Putamen (tissue), 1 donor: ENCODE measurements around the gene TUBB4B.

Experiments
- DNase-seq: peaks from one replicate; pipeline ENCODE4 v3.0.0-alpha.2; 2016; ENCODE audit warnings: low spot score

Gene TUBB4B

DNA sequence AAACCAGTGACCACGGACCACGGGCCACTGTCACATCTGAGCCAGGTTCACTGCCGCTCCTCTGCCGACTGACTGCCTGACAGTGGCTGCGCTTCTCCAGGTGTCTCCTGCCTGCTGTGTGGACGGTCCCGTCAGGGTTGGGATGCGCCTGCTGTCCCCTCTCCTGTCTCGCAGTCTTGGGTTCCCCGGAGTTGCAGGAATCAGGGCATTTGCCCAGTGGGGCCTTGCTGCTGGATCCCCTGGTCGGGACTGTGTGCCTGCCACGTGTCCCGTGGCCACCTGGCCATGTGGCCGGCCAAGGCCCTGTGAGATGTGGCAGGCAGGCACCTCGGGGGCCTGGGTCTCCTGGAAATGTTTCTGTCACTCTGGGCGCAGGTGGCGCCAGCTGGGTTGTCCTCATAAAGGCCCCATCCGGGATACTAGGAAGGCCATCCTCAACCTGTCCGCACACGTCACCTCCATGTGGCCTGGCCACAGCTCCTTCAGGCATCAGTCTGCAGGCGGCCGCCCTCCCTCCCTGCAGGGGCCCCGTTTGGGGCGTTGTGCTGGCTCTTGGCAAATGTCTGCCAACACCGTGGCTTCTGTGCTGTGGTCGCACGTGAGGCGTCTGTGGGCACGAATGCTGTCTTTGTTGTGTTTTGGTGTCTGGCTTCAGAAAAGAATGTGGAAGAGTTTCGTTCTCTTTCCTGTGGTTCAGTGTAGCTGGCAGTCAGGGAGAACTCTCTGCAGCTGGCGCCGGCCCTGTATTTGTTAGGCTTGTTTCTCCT, 30.0 kb downstream of the TUBB4B start:
- no peak for DNase-seq

DNA sequence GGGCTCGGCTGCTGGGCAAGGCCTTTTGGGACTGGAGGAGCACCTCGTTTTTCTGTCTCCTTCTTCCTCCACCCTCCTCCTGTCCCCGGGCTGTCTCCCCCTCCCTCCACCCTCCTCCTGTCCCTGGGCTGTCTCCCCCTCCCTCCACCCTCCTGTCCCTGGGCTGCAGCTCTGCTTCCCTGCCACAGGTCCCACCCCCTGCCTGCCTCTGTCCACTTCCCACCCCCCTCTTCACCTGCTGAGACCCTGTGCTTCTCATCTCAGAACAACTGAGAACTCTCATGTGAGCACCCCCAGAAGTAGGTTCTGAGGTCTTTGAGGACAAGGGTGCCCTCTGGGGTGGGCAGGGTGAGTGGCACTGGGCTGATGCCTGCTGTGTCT, 30.6 kb downstream of the TUBB4B start:
- DNase-seq: no peak

DNA sequence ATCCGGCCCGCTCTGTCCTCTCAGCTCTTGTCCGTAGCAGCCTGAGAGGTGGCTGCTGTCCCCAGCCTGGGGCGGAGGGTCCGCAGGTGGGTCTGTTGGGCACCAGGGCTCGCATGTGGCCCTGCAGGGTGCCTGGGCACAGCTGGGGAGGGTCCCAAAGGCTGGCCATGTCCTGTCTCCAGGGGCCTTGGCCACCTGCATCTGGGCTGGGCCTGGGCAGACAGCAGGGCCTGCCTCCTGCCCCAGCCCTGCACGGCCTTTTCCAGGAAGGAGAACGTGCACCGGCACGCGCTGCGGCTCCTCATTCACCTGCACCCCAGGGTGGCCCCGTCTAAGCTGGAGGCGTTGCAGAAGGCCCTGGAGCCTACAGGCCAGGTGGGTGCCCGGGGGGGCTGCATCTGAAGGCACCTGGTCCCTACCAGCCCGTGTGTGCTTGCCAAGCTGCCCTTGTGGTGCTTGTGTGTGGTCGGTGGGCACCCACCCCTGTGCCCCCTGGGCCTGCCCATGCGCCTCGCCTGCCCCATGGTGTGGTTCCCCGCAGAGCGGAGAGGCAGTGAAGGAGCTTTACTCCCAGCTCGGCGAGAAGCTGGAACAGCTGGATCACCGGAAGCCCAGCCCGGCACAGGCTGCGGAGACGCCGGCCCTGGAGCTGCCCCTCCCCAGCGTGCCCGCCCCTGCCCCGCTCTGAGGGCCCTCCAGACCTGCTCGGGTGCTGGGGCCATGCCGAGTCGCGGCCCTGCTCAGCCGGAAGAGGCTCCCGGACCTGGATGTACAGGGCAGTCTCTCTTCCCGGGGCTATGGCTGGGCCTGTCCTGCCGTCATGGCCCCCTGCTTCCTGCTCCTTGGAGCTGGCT, 31.4 kb downstream of the TUBB4B start:
- DNase-seq: no peak

DNA sequence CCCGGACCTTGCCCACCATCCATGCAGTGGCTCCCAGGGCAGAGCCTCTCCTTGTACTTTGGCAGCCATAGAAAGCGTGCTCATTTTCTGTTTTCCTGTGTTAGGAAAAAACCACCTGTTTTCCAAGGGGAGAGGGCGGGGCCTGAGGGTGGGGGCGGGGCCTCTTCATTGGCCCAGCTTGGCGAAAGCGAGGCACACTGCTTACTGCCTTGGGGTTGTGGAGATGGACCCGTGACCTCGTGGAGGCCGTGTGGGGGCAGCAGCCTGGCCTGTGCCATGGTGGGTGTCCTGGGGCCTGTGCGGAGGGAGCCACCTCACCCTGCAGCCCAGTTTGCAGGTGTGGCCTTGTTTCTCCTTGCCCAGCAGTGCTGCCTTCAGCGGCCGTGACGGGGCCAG, 32.0 kb downstream of the TUBB4B start:
- DNase-seq: no peak

DNA sequence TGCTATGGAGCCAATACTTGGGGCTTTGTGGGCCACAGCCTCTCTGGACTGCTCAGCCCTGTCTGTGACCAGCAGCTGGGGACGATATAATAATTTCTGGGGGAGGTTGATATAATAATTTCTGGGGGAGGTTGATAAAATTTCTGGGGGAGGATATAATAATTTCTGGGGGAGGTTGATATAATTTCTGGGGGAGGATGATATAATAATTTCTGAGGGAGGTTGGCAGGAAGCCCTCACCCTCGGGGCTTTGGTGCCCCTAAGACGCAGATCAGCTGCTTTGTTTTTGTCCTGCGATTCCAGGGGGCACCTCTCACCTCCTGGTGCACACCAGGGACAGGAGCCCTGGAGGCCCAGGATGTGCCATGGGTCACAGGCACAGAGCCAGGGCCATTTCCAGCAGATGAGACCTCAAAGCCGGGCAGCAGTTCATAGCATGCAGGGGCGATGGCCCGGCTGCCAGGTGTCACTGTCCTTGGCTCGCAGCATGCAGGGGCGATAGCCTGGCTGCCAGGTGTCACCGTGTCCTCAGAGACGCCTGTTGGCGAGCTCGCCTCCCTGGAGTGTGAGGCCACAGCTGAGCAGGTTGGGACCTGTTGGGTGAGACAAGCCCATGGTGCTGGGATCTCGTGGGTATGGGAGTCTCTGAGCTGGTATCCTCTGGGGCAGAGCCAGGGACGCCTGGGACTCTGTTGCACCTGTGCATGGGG, 32.7 kb downstream of the TUBB4B start:
- no peak for DNase-seq

DNA sequence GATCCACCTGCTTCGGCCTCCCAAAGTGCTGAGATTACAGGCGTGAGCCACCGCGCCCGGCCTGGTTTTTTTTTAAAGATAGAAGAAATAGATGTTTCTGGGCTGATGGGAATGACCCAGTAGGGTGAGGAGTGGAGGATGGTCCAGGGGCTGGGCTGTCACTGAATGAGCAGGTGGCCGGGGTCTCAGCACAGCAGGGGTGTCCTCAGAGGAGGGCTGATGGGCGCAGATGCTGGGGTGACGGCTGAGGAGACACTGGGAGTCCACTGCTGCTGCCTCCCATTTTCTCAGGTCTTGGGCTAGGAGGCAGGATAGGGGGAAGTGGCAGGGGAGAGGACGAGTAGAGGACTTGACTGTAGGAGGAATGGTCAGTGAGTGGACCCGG, 34.1 kb downstream of the TUBB4B start:
- no peak for DNase-seq

DNA sequence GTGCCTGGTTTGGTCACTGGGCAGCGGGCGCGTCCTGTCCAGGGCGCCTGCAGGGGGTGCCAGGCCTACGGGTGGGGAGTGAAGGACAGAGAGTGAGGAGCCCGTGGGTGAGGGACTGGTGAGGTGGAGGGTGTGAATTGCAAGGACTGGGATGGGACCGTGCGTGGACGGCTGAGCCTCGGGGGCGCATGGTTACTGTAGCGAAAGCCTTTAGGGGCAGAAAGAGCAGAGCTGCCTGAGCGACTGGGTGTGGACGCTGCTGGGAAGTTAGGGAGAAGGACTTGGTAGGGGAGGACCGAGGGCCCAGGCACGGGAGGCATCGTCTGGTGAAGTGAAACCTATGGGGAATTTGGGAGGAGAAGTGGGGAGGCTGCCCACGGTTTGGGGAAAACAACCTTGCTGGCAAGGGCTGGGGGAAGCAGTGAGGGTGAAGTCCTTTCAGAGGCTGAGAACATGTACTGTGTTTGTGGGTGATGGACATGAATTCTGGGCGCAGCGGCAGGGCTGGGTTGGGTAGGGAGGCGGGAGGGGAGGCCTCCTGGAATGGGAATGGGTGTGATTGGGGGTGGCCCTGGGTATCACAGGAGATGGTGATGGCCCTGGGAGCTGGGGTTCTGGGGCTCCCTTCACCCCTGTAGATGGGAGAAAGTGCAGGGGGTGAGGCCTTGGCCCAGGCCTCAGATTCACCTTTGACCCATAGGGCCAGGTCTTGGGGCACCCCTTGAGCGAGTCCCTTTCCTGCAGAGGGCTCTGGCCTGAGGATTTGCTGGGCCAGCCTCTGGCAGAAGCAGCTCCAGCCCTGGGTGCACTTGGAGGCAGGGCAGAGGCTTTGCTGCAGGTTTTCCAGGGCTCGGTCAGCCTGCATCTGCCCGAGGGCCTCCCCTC, 34.7 kb downstream of the TUBB4B start:
- no peak for DNase-seq

DNA sequence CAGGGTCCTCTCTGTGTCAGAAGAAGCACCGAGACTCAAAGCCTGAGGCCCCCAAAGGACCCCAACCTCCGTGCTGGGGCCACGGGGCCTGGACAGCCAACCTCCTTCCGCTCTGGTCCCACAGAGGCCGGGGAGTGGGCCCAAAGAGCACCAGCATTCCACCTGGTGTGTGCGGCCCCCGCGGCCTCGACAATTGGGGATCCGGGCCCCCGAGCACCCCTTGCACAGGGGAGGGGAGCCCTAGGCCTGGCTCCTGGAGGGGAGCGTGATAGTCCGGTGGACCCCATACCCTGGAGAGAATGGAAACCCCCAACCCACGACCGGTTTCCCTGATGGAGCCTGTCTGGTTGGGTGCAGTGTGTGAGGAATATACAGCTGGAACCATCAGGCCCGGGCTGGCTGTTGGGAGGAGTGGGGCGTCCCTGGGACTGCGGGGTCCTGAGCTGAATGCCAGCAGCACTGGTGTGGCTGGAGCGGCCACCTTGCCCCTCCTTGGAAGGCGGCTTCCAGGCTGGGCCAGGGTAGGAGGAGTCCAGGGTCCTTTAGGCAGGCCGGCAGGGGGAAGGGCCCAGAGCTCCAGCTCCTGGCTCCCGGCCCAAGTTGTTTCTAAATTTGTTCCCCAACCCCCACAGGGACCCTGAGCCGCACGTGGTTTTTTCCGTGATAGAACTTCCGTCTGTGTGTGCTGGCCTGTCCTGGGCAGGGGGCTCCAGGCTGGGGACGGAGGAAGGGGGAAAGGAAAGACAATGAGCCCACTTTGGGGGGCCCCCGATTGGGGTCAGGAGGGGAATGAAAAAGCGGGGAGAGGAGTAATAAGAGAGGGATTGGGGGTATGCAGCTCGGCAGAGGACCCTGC, 35.6 kb downstream of the TUBB4B start:
- DNase-seq: no peak

DNA sequence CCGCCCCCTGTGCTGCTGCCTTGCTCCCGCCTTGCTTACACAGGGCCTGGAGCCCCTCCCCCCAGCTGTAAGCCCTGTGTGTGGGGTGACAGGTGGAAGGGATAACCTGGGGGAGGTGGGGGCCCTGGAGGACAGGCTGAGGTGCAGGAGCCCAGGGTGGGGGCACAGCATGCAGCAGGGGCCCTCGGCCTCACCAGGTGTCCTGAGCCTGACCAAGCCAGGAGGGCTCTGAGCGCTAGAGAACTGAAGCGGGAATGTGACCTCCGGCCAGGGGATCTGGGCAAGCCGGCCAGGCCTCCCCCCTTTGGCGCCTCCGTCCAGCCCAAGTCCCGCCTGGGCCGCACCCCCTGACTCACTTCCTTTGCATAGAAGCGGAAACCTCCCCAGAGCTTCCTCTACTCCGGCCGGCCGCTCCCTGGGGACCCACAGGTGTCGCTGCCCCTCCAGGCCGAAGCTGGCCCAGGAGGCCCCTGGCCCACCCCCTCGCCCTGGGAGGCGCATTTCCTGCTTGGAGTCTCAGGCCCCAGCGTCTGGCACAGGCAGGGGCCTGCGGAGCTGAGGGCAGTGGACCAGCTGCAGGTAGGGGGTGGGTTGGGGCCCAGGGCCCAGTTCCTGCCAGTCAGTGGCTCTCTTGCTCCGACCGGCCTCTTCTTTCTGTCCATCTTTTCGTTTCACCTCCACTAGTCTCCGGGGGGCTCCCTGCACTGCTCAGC, 36.4 kb downstream of the TUBB4B start, which contains the start of gene TOR4A:
TOR4A (plus strand) TSS at position 398 of the 713 bp plus-strand sequence. CDS start 964 bp downstream, outside the sequence.
- DNase-seq: no peak

DNA sequence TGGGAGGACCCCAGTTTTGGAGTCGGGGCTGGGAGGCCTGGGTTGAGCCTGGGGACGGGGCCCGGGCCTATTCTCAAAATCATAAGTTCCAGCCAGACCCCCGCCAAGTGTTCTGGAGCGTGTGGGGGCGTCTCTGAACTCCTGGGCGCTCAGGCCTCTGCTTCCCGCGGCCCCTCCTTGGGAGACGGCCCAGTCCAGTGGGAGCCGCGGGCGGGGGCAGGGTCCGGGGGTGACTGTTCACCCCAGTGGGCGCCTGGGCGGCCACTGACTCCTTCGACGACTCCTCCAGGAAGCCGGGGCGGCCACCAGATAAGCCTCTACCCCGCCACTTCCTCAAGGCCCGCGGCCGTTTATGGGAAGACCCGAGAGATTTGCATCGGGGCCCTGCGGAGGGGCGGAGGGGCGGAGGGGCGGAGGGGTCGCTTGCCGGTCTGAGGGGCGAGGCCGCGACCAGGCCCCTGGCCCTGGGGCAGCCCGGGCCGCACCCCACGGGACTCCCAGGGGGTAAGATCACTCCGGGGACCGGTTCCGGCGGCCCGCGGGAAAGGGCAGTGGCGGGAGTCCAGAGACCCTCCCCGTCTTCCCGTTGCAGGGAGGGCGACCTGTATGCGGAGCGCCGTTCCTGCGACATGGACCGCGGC, 37.1 kb downstream of the TUBB4B start:
- DNase-seq: no peak

DNA sequence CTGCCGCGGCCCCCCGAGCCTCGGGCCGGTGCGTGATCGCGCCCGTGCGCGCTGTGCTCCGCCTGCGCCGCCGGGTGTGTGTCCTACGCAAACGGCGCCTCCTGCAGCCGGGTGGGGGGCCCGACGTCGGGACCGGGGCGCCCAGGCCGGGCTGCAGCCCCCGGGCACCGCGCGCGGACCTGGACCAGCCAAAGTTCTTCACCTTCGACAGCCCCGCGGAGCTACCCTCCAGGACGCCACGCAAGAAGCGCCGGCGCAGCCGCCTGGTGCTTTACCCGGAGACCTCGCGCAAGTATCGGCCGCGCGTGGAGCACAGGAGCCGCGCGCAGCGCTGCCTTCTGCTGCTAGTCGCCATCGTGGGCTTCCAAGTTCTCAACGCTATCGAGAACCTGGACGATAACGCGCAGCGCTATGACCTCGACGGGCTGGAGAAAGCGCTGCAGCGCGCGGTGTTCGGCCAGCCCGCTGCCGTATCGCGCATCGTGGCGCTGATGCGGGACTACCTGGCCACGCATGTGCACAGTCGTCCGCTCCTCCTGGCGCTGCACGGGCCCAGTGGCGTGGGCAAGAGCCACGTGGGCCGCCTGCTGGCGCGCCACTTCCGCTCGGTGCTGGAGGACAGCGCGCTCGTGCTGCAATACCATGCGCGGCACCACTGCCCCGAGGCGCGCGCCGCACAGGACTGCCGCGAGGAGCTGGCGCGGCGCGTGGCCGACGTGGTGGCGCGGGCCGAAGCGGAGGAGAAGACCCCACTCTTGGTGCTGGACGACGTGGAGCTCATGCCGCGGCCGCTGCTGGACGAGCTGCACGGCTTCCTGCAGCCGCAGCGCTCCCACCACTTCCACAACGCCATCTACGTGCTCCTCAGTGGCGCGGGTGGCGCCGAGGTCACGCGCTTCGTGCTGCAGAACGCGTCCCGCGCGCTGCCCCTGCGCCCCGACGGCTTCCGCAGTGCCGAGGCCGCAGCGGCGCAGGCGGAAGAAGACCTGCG, 37.9 kb downstream of the TUBB4B start:
- no peak for DNase-seq

DNA sequence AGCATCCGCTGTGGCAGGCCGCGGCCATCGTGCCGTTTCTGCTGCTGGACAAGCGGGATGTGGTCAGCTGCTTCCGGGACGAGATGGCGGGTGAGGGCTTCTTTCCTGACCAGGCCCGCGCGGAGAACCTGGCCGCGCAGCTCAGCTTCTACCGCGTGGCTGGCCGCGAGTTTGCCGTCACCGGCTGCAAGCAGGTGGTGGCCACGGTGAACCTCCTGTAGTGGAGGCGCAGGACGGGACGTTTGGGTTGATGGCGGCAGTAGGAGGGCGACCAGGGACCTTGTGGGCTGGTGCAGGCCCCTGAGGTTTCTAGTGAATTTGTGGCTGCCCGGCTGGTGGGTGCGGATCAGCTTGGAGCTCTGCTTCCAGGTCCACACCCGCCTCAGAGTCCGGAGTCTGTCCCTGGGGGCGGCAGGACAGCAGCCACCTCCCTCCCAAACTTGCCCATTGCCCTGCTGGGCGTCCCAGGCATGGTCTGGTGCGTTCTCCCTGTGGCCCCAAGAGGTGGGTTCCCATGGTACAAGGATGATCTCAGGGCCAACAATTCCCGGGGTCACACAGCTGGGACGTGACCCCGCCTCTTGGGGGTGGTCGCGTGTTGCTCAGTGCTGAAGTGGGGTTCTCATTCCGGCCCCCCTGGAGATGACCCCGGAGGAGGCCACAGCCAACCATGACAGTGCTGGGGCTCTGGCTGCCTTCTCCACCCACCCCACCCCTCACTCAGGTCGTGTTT, 38.8 kb downstream of the TUBB4B start:
- no peak for DNase-seq

DNA sequence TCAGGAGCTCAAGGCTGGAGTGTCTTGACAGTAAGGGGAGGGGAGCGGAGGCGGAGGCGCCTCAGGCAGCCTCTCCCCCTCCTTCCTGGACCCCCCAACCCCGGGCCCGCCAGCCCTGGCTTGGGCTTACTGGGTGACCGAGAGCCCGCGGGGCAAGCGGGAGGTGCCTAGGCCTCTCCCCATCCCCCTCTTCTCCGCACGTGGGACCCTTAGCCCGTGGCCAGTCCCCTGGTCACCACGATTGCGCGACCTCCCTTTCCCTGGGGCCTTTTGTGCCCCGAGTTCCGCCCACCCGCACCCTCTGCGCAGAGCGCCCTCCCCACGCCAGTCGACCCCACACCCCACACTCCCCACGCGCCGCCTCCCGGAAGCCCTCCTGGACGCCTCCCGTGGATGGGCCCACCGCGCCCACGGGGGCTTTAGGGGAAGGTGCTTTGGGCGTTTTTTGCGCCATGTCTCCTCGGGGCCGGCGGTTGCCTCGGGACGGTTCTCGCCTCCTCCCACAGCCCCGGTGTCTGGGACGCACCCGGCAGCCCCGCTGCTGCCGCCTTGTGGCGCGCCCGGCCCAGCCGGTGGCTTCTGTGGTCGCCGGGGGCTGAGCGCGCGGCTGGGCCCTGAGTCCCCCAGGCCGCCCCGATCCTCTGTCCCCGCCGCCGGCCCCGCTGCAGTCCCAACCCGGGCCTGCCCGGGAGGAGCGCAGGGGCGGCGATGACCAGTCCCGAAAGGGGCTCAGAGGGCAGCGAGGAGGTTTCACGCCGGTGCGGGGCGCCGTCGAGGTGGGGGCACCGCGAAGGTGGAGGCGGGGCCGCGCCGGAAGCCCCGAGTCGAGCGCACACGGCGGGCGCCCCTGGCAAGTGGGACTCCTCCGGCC, 39.6 kb downstream of the TUBB4B start:
- DNase-seq: no peak

DNA sequence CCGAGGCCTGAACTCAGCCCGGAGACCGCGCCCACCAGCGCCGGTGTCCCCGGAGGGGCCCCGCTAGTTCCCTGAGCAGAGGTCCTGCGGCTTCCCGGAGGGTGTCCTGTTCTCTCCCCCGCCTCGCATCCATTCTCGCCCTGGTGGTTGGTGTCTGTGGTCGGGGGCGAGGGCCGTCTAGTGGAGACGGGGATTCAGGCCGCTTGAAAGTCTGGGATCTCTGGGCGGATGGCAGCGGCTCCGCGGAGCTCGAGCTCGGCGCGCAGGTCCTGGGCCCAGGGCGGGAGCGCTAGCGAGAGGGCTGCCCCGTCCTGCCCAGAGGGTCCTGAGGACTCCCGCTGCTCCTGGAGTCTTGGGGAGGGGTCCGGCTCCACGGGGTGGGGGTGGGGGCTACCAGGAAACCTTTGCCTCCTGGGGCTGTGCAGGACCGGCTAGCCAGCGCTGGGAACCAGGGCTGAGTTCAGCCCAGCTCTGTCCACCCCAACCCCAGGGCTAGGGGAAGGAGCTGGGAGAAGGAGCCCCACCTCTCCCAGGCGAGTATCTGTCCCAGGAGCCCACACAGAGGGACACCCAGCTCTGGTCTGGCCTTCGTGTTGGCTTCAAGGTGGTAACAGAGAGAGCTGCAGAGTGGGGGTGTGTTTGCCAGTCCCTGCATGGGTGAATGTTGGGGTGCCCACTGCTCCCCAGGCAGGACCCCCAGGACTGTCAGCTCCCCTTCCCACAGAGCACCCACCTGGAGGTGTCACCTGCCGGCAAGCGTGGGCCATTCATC, 40.4 kb downstream of the TUBB4B start:
- DNase-seq: no peak

DNA sequence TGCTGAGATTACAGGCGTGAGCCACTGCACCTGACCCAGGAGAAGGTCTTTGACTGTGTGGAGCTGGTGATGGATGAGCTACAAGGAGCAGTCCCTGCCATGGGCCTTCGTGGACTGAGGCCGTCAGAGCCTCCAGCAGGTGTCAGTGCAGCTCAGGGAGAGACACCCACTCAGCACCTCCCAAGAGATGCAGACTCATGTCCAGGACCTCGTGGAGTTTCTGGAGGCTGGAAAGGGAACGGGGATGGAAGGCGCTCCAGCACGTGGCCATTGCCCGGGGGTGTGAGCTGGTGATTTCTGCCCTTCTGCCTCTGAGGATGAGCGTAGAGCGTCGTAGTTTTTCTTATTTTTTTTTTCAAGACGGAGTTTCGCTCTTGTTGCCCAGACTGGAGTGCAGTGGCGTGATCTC, 45.9 kb downstream of the TUBB4B start:
- no peak for DNase-seq

DNA sequence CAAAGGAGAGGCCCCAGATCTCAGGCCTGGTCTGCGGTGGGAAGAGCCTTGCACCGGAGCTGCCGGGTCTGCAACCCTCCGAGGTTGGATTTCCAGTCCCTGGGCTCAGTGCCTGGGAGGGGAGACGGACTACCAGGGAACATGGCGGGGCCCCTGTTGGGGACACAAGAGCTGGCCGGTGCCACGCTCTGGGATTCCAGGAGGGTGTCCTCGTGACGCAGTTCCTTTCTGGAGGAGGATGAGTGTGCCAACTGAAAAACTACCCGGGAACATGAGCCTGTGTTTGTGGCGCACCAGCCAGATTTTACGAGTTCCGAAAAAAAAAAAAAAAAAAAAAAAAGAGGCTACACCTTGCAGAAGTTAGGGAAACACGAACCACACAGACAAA, 52.0 kb downstream of the TUBB4B start:
- DNase-seq: no peak
